ENCODE results near the gene SP140L.

GRCh38 chr2:230422149-230422548 is 95.2 kb downstream of the SP140L start:
- TF ChIP-seq CTCF (IDR thresholded peaks at IDR 0.05) (no peak), EP300 (IDR thresholded peaks at IDR 0.05) (no peak)
